ENCODE results near the gene SPATA31C1. TPM values are rescaled to one million over a fixed set of nuclear protein-coding genes. Genes with fewer than 3 reads are reported as not detected.

Gene SPATA31C1
- total RNA-seq, 1 experiment from 2014 or later: not detected

DNA sequence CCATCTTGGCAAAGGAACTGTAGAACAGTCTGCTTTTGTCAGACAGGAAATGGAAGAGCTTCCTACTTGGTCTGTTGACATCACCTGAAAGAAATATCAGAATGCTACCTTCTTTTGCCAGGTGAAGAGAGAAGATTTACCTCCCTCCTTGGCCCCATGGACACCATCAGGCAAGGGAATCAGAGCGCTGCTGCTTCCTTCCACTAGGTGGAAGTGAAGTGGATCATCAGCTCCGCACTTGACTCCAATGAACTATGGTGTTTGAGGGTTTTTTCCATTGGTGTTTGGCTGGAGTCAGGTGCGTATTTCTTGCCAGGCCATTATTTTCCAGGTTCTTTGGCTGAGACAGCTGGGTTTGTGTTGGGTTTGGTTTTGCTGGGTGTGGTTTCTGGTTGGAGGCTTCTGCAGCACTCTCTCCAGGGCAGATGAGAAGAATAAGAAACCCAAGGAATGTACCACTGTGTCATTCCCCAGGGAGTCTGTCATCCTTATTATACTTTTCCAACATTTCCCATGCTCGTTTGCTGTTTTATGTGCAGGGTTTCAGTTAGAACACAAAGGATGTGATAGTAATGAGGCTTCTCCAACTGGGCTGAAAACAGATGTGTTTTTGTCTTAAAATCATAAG is 22.6 kb upstream of the SPATA31C1 start:
- Histone ChIP-seq H3K9me2 (ENCODE audit: insufficient read depth) (no peaks in the 10 kb centered on the region), H3K27ac (ENCODE audit: low read depth, low read length) (no peak overlapping the region), H3K4me1 (ENCODE audit: control insufficient read depth in 1 of 2, insufficient read depth in 2 of 2, low read length in 2 of 2) (no peaks in the 10 kb centered on the region), H4K20me1 (ENCODE audit: insufficient read depth) (no peaks in the 10 kb centered on the region), H3K9ac (ENCODE audit: low read length) (no peak overlapping the region), H3K27me3 (ENCODE audit: insufficient read depth, low read length) (no peaks in the 10 kb centered on the region), H3K4me2 (ENCODE audit: low read length) (no peak overlapping the region), H2AFZ (ENCODE audit: low read depth, low read length, poor library complexity, severe bottlenecking) (no peak overlapping the region), H3K9me3 (ENCODE audit: control insufficient read depth in 1 of 2, insufficient read depth in 1 of 2, low read depth in 1 of 2, low read length in 2 of 2) (no peaks in the 10 kb centered on the region), H3K4me3 (replicated peaks in 1 of 2; ENCODE audit: low read depth in 1 of 2, low read length in 2 of 2) (no peak overlapping the region), H3K79me2 (ENCODE audit: insufficient read depth, low read length) (no peaks in the 10 kb centered on the region), H3K36me3 (ENCODE audit: control insufficient read depth in 1 of 2, insufficient read depth in 2 of 2, low read length in 2 of 2) (no peaks in the 10 kb centered on the region)
- ChIA-PET RAD21 (ENCODE audit: low non-redundant PET in 1 of 2, low total read pairs in 2 of 2, uncharacterized antibody in 2 of 2, unreplicated experiment in 2 of 2) (no interaction called here), POLR2A (no interaction called here), CTCF (no interaction called here)
- ATAC-seq (peak; percentile 78), DNase-seq (ENCODE audit: low read depth, low spot score) (no peak)
- TF ChIP-seq ZNF274 (IDR thresholded peaks at IDR 0.05; ENCODE audit: low read depth, low read length) (no peak), SRF (IDR thresholded peaks at IDR 0.05; ENCODE audit: low read depth) (no peak), EGR1 (IDR thresholded peaks at IDR 0.05; ENCODE audit: low read depth) (no peak), SP1 (IDR thresholded peaks at IDR 0.05; ENCODE audit: low read depth) (no peak), FOSL1 (IDR thresholded peaks at IDR 0.05; ENCODE audit: low read depth) (no peak)
- TF ChIP-seq, protein P1, sequence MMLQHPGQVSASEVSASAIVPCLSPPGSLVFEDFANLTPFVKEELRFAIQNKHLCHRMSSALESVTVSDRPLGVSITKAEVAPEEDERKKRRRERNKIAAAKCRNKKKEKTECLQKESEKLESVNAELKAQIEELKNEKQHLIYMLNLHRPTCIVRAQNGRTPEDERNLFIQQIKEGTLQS (IDR thresholded peaks at IDR 0.05): no peak
- TF ChIP-seq, protein P2, sequence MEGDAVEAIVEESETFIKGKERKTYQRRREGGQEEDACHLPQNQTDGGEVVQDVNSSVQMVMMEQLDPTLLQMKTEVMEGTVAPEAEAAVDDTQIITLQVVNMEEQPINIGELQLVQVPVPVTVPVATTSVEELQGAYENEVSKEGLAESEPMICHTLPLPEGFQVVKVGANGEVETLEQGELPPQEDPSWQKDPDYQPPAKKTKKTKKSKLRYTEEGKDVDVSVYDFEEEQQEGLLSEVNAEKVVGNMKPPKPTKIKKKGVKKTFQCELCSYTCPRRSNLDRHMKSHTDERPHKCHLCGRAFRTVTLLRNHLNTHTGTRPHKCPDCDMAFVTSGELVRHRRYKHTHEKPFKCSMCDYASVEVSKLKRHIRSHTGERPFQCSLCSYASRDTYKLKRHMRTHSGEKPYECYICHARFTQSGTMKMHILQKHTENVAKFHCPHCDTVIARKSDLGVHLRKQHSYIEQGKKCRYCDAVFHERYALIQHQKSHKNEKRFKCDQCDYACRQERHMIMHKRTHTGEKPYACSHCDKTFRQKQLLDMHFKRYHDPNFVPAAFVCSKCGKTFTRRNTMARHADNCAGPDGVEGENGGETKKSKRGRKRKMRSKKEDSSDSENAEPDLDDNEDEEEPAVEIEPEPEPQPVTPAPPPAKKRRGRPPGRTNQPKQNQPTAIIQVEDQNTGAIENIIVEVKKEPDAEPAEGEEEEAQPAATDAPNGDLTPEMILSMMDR (IDR thresholded peaks at IDR 0.05 in 2 of 3, conservative IDR thresholded peaks at IDR 0.05 in 1 of 3; ENCODE audit: borderline replicate concordance in 1 of 3, insufficient read depth in 1 of 3, low read depth in 2 of 3, low read length in 2 of 3): peak in 2 of 3 experiments; percentile 36 to 52; a peak in 4 of 6 replicates
- BruUV-seq (replicated peaks): no TSS peak
- intact Hi-C loops (cut with micrococcal nuclease): no loop called here

DNA sequence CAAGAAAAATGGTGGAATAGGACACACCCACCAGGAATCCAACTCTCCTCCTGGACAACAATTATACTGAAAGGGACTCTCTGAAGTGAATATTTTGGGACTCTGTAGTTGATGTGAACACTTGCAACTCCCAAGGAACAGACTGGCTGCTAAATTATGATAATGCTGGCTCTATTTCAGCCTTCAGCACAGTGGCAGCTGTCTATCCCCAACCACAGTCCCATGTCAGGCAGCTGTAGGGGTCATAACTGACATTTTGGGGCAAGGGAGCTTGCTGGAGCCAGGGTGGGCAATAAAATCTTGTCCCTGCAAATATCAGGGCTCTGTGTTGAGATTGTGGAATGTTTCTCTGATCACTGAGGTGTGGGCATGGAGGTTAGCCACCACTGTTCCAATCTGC is 20.9 kb upstream of the SPATA31C1 start:
- H3K4me2 ChIP-seq (ENCODE audit: low read length): no peak overlapping the region
- H2AFZ ChIP-seq (ENCODE audit: low read depth, low read length, poor library complexity, severe bottlenecking): no peak overlapping the region
- no peaks in the 10 kb centered on the region for H3K27me3 ChIP-seq (ENCODE audit: insufficient read depth, low read length)
- no peak for DNase-seq (ENCODE audit: low read depth, low spot score)
- H3K79me2 ChIP-seq (ENCODE audit: insufficient read depth, low read length): no peaks in the 10 kb centered on the region
- no peaks in the 10 kb centered on the region for H3K9me2 ChIP-seq (ENCODE audit: insufficient read depth)
- ChIA-PET RAD21 (ENCODE audit: low non-redundant PET in 1 of 2, low total read pairs in 2 of 2, uncharacterized antibody in 2 of 2, unreplicated experiment in 2 of 2) (no interaction called here), POLR2A (no interaction called here), CTCF (no interaction called here)
- no peak overlapping the region for H3K9ac ChIP-seq (ENCODE audit: low read length)
- H4K20me1 ChIP-seq (ENCODE audit: insufficient read depth): no peaks in the 10 kb centered on the region
- intact Hi-C loops (cut with micrococcal nuclease): no loop called here
- H3K4me3 ChIP-seq (replicated peaks in 1 of 2; ENCODE audit: low read depth in 1 of 2, low read length in 2 of 2): no peak overlapping the region
- H3K36me3 ChIP-seq (ENCODE audit: control insufficient read depth in 1 of 2, insufficient read depth in 2 of 2, low read length in 2 of 2): no peaks in the 10 kb centered on the region
- no peaks in the 10 kb centered on the region for H3K9me3 ChIP-seq (ENCODE audit: control insufficient read depth in 1 of 2, insufficient read depth in 1 of 2, low read depth in 1 of 2, low read length in 2 of 2)
- no peaks in the 10 kb centered on the region for H3K4me1 ChIP-seq (ENCODE audit: control insufficient read depth in 1 of 2, insufficient read depth in 2 of 2, low read length in 2 of 2)
- no peak overlapping the region for H3K27ac ChIP-seq (ENCODE audit: low read depth, low read length)
- ATAC-seq: no peak
- BruUV-seq (replicated peaks): no TSS peak
- TF ChIP-seq EGR1 (IDR thresholded peaks at IDR 0.05; ENCODE audit: low read depth): no peak
- TF ChIP-seq, protein P3, sequence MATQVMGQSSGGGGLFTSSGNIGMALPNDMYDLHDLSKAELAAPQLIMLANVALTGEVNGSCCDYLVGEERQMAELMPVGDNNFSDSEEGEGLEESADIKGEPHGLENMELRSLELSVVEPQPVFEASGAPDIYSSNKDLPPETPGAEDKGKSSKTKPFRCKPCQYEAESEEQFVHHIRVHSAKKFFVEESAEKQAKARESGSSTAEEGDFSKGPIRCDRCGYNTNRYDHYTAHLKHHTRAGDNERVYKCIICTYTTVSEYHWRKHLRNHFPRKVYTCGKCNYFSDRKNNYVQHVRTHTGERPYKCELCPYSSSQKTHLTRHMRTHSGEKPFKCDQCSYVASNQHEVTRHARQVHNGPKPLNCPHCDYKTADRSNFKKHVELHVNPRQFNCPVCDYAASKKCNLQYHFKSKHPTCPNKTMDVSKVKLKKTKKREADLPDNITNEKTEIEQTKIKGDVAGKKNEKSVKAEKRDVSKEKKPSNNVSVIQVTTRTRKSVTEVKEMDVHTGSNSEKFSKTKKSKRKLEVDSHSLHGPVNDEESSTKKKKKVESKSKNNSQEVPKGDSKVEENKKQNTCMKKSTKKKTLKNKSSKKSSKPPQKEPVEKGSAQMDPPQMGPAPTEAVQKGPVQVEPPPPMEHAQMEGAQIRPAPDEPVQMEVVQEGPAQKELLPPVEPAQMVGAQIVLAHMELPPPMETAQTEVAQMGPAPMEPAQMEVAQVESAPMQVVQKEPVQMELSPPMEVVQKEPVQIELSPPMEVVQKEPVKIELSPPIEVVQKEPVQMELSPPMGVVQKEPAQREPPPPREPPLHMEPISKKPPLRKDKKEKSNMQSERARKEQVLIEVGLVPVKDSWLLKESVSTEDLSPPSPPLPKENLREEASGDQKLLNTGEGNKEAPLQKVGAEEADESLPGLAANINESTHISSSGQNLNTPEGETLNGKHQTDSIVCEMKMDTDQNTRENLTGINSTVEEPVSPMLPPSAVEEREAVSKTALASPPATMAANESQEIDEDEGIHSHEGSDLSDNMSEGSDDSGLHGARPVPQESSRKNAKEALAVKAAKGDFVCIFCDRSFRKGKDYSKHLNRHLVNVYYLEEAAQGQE (IDR thresholded peaks at IDR 0.05; ENCODE audit: low read depth): no peak

Data from HCT116 (cell line).